ENCODE data around the gene OR10H2.
"Not testable (repeated sequence)": the region's sequence is repeated elsewhere in the genome, so short reads cannot be mapped to it uniquely, and the experiment has no call there.

OR10H2 gene

GRCh38 chr19:15727724-15728123 lies at the start of gene OR10H2:
TSS of gene OR10H2 (plus strand) at chr19:15728024. CDS start at chr19:15728044, 20 bp downstream.
- no peak for DNase-seq

- no peak for DNase-seq
Observed at GRCh38 chr19:15679089-15679488, 48.7 kb upstream of the OR10H2 start.

- not testable (repeated sequence) for DNase-seq
Observed at GRCh38 chr19:15679865-15680264, 48.0 kb upstream of the OR10H2 start.

- no peak for DNase-seq
Observed at GRCh38 chr19:15680478-15681322, 47.1 kb upstream of the OR10H2 start.

- no peak for DNase-seq
Observed at GRCh38 chr19:15683411-15683810, 44.4 kb upstream of the OR10H2 start.

GRCh38 chr19:15684828-15685227 lies 43.0 kb upstream of the OR10H2 start:
- no peak for DNase-seq

GRCh38 chr19:15696654-15697194 lies 31.1 kb upstream of the OR10H2 start:
- DNase-seq = no peak

- DNase-seq = no peak
Observed at GRCh38 chr19:15701757-15702533, 25.9 kb upstream of the OR10H2 start.

GRCh38 chr19:15702534-15702930 lies 25.3 kb upstream of the OR10H2 start:
- DNase-seq = no peak

- no peak for DNase-seq
Observed at GRCh38 chr19:15714638-15715037, 13.2 kb upstream of the OR10H2 start.

GRCh38 chr19:15715642-15716041 lies 12.2 kb upstream of the OR10H2 start:
- no peak for DNase-seq

GRCh38 chr19:15717809-15718208 lies 10.0 kb upstream of the OR10H2 start:
- DNase-seq = no peak

- DNase-seq = no peak
Observed at GRCh38 chr19:15721268-15721667, 6.6 kb upstream of the OR10H2 start.

GRCh38 chr19:15722956-15723355 lies 4.9 kb upstream of the OR10H2 start:
- no peak for DNase-seq

GRCh38 chr19:15730538-15730937 lies 2.7 kb downstream of the OR10H2 start:
- no peak for DNase-seq

GRCh38 chr19:15732388-15732787 lies 4.6 kb downstream of the OR10H2 start:
- DNase-seq = no peak

GRCh38 chr19:15733895-15734294 lies 6.1 kb downstream of the OR10H2 start:
- no peak for DNase-seq

- DNase-seq = no peak
Observed at GRCh38 chr19:15737722-15738121, 9.9 kb downstream of the OR10H2 start, which contains the start of gene OR10H3. TSS of gene OR10H3 (plus strand) at chr19:15737985. CDS start at chr19:15741393, 3,408 bp downstream.

- DNase-seq = no peak
Observed at GRCh38 chr19:15740785-15741184, 13.0 kb downstream of the OR10H2 start.

- DNase-seq = no peak
Observed at GRCh38 chr19:15748239-15748638, 20.4 kb downstream of the OR10H2 start.

GRCh38 chr19:15758379-15758778 lies 30.6 kb downstream of the OR10H2 start:
- DNase-seq = no peak

GRCh38 chr19:15759962-15760565 lies 32.2 kb downstream of the OR10H2 start:
- no peak for DNase-seq

GRCh38 chr19:15769586-15769985 lies 41.8 kb downstream of the OR10H2 start:
- DNase-seq = no peak

Data from cortex of kidney (tissue), 1 donor.